Keratinocyte (primary cell): ENCODE measurements around the gene RBM38. TPM values are rescaled to one million over a fixed set of nuclear protein-coding genes. Genes with fewer than 3 reads are reported as not detected.

Experiments
- DNase-seq: peaks from one replicate; pipeline ENCODE4 v3.0.0-alpha.2; 2011; ENCODE audit warnings: low read depth, missing footprints, low spot score
- FAIRE-seq: peaks from 2 replicates; lab custom pipeline; 2011; peaks lifted over from hg19 to GRCh38; lab: Jason Lieb, UNC
- H2AFZ ChIP-seq: 2 replicates; pipeline ENCODE4 v1.6.0; 2012; ENCODE audit warnings: low read length, control low read depth, inconsistent platforms; ENCODE audit not compliant: control insufficient read depth
- H3K27ac ChIP-seq: 2 replicates; pipeline ENCODE4 v1.5.1; 2011; ENCODE audit warnings: low read length; ENCODE audit not compliant: control insufficient read depth, insufficient read depth
- H3K27me3 ChIP-seq: 3 replicates; pipeline ENCODE4 v1.6.0; 2011; ENCODE audit warnings: low read length; ENCODE audit not compliant: control insufficient read depth, insufficient read depth; ENCODE audit errors: extremely low read depth
- H3K36me3 ChIP-seq, 2 experiments: 2 replicates in 1 of 2; 3 replicates in 1 of 2; pipeline ENCODE4 v1.5.1; 2011; ENCODE audit warnings: low read length in 2 of 2, mild to moderate bottlenecking in 1 of 2; ENCODE audit not compliant: control insufficient read depth in 2 of 2, insufficient read depth in 2 of 2; ENCODE audit errors: extremely low read depth in 1 of 2
- H3K4me1 ChIP-seq: 3 replicates; pipeline ENCODE4 v1.5.1; 2011; ENCODE audit warnings: low read length; ENCODE audit not compliant: control insufficient read depth, insufficient read depth; ENCODE audit errors: extremely low read depth
- H3K4me2 ChIP-seq: 3 replicates; pipeline ENCODE4 v1.6.0; 2011; ENCODE audit warnings: low read depth, low read length; ENCODE audit not compliant: control insufficient read depth, insufficient read depth; ENCODE audit errors: extremely low read depth
- H3K4me3 ChIP-seq, 3 experiments: fragments of 200-600 bp in 1 of 3; sonication (generic) in 1 of 3; 2 replicates in 2 of 3; 3 replicates in 1 of 3; pipeline ENCODE4 v1.5.1; 2011 to 2016; ENCODE audit warnings: low read length in 3 of 3, mild to moderate bottlenecking in 3 of 3, control low read depth in 2 of 3, inconsistent platforms in 1 of 3, low read depth in 1 of 3, mixed read lengths in 1 of 3, mixed run types in 1 of 3, moderate library complexity in 1 of 3; ENCODE audit not compliant: control insufficient read depth in 2 of 3, insufficient read depth in 2 of 3; ENCODE audit errors: extremely low read depth in 1 of 3
- H3K79me2 ChIP-seq: 2 replicates; pipeline ENCODE4 v1.6.0; 2012; ENCODE audit warnings: low read length; ENCODE audit not compliant: control insufficient read depth, insufficient read depth
- H3K9ac ChIP-seq: 3 replicates; pipeline ENCODE4 v1.6.0; 2011; ENCODE audit warnings: low read length; ENCODE audit not compliant: control insufficient read depth, insufficient read depth; ENCODE audit errors: extremely low read depth
- H3K9me1 ChIP-seq: 3 replicates; pipeline ENCODE4 v1.6.0; 2011; ENCODE audit warnings: low read length; ENCODE audit not compliant: control insufficient read depth, insufficient read depth; ENCODE audit errors: extremely low read depth
- H3K9me3 ChIP-seq: 2 replicates; pipeline ENCODE4 v1.5.1; 2012; ENCODE audit warnings: low read depth, low read length; ENCODE audit not compliant: control insufficient read depth
- H4K20me1 ChIP-seq: 3 replicates; pipeline ENCODE4 v1.6.0; 2011; ENCODE audit warnings: low read length; ENCODE audit not compliant: control insufficient read depth, insufficient read depth; ENCODE audit errors: extremely low read depth
- EZH2 ChIP-seq: IDR thresholded peaks from one replicate; pipeline ENCODE4 v1.6.1; 2012; ENCODE audit warnings: inconsistent platforms, mild to moderate bottlenecking, low read length, moderate library complexity
- dilution Hi-C: fragments of 300-500 bp; cut with MboI; formaldehyde crosslinking; loops from one replicate; pipeline ENCODE4 v1.7.0; 2020; ENCODE audit warnings: low sequenced_read_pairs; ENCODE audit not compliant: extremely low pct_ligation_motif_present
- polyA plus RNA-seq, 5 experiments: library from polyadenylated mRNA; depleted of rRNA in 3 of 5; stranded (reverse) in 3 of 5; stranded (forward) in 1 of 5; unstranded in 1 of 5; fragments of >200 nt; gene quantifications; 1 replicate in 1 of 5; 2 replicates in 3 of 5; 3 replicates in 1 of 5; pipeline versions ENCODE4 v1.2.1 to v1.2.3, GENCODE V29; 2011 to 2012; ENCODE audit warnings: missing spikeins in 2 of 5, low read depth in 1 of 5, low replicate concordance in 1 of 5
- TF ChIP-seq, protein P1 (sequence below), 3 experiments: IDR thresholded peaks in 1 of 3; conservative IDR thresholded peaks in 1 of 3; optimal IDR thresholded peaks in 1 of 3; 2 replicates in 2 of 3; 3 replicates in 1 of 3; pipeline versions ENCODE3 to v1.5.1; 2011; ENCODE audit warnings: low read length in 3 of 3, mild to moderate bottlenecking in 3 of 3, moderate library complexity in 2 of 3, control low read depth in 1 of 3, inconsistent platforms in 1 of 3; ENCODE audit not compliant: insufficient read depth in 2 of 3; ENCODE audit errors: extremely low read depth in 1 of 3

RBM38 gene
- polyA plus RNA-seq, 1 donor (not counting 4 experiments of a cell fraction or from before 2014, with no cell fraction given): 5.1 TPM

GRCh38 chr20:57444394-57445048, 53.3 kb downstream of the RBM38 start:
- dilution Hi-C loops: no loop called here
- no peak for FAIRE-seq

GRCh38 chr20:57445298-57445697, 54.1 kb downstream of the RBM38 start:
- no peak for FAIRE-seq
- Histone ChIP-seq H3K79me2 (no peaks in the 10 kb centered on the region), H3K9me1 (no peaks in the 10 kb centered on the region), H3K4me3 (no peak overlapping the region), H3K27me3 (peaks cover 59% of the 10 kb centered on the region), H4K20me1 (peaks cover 2% of the 10 kb centered on the region), H3K9me3 (peaks cover 4% of the 10 kb centered on the region), H3K4me1 (no peaks in the 10 kb centered on the region), H2AFZ (no peak overlapping the region), H3K27ac (no peak overlapping the region), H3K9ac (no peak overlapping the region), H3K36me3 (no peaks in the 10 kb centered on the region), H3K4me2 (no peak overlapping the region)
- DNase-seq: no peak
- dilution Hi-C loops: no loop called here
- TF ChIP-seq EZH2: no peak
- TF ChIP-seq, protein P1, sequence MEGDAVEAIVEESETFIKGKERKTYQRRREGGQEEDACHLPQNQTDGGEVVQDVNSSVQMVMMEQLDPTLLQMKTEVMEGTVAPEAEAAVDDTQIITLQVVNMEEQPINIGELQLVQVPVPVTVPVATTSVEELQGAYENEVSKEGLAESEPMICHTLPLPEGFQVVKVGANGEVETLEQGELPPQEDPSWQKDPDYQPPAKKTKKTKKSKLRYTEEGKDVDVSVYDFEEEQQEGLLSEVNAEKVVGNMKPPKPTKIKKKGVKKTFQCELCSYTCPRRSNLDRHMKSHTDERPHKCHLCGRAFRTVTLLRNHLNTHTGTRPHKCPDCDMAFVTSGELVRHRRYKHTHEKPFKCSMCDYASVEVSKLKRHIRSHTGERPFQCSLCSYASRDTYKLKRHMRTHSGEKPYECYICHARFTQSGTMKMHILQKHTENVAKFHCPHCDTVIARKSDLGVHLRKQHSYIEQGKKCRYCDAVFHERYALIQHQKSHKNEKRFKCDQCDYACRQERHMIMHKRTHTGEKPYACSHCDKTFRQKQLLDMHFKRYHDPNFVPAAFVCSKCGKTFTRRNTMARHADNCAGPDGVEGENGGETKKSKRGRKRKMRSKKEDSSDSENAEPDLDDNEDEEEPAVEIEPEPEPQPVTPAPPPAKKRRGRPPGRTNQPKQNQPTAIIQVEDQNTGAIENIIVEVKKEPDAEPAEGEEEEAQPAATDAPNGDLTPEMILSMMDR (optimal IDR thresholded peaks at IDR 0.05 in 1 of 3, IDR thresholded peaks at IDR 0.05 in 1 of 3, conservative IDR thresholded peaks at IDR 0.05 in 1 of 3; ENCODE audit: extremely low read depth in 1 of 3, insufficient read depth in 2 of 3, low read length in 3 of 3): no peak

More at GRCh38 chr20:57444394-57445048, 53.3 kb downstream of the RBM38 start:
- TF ChIP-seq EZH2: no peak
- TF ChIP-seq, protein P1 (optimal IDR thresholded peaks at IDR 0.05 in 1 of 3, IDR thresholded peaks at IDR 0.05 in 1 of 3, conservative IDR thresholded peaks at IDR 0.05 in 1 of 3; ENCODE audit: extremely low read depth in 1 of 3, insufficient read depth in 2 of 3, low read length in 3 of 3): no peak
- H3K4me3 ChIP-seq: no peak overlapping the region
- H3K9me1 ChIP-seq: no peaks in the 10 kb centered on the region
- no peaks in the 10 kb centered on the region for H3K79me2 ChIP-seq
- peaks cover 4% of the 10 kb centered on the region for H3K9me3 ChIP-seq
- H3K36me3 ChIP-seq: no peaks in the 10 kb centered on the region
- DNase-seq: no peak
- H3K4me1 ChIP-seq: no peaks in the 10 kb centered on the region
- peaks cover 2% of the 10 kb centered on the region for H4K20me1 ChIP-seq
- H3K9ac ChIP-seq: no peak overlapping the region
- no peak overlapping the region for H3K4me2 ChIP-seq
- peaks cover 59% of the 10 kb centered on the region for H3K27me3 ChIP-seq
- no peak overlapping the region for H2AFZ ChIP-seq
- no peak overlapping the region for H3K27ac ChIP-seq
